Cardiac muscle cell (in vitro differentiated cells and primary cell): ENCODE measurements around the gene HOXD3. TPM values are rescaled to one million over a fixed set of nuclear protein-coding genes. Genes with fewer than 3 reads are reported as not detected.

Experiments
- DNase-seq, 2 donors: peaks; one replicate each; pipeline versions ENCODE4 v3.0.0 to v3.0.0-alpha.2; 2010 to 2017; ENCODE audit warnings: low read depth in 1 of 2, low spot score in 1 of 2
- H3K27ac ChIP-seq: fragments of 200-600 bp; sonication (generic); 2 replicates; pipeline ENCODE4 v1.5.1; 2016
- H3K27me3 ChIP-seq: fragments of 200-600 bp; sonication (generic); 2 replicates; pipeline ENCODE4 v1.6.0; 2016; ENCODE audit warnings: control low read depth
- H3K36me3 ChIP-seq: fragments of 200-600 bp; sonication (generic); 2 replicates; pipeline ENCODE4 v1.5.1; 2016; ENCODE audit warnings: control low read depth
- H3K4me1 ChIP-seq: fragments of 200-600 bp; sonication (generic); 2 replicates; pipeline ENCODE4 v1.8.1; 2017; ENCODE audit warnings: low read depth, mild to moderate bottlenecking, mixed run types
- H3K4me3 ChIP-seq: fragments of 200-600 bp; sonication (generic); 2 replicates; pipeline ENCODE4 v1.5.1; 2016; ENCODE audit warnings: mild to moderate bottlenecking
- H3K9me3 ChIP-seq: fragments of 200-600 bp; sonication (generic); 2 replicates; pipeline ENCODE4 v1.5.1; 2017; ENCODE audit warnings: low read depth, mild to moderate bottlenecking, control low read depth
- CTCF ChIP-seq: IDR thresholded peaks from 2 replicates; pipeline ENCODE4 v1.5.1; 2012; ENCODE audit warnings: low read depth, mild to moderate bottlenecking, low read length
- polyA plus RNA-seq: library from polyadenylated mRNA; unstranded; fragments of >200 nt; fragmentation: Nextera tagmentation; extraction: Ambion mirVana; gene quantifications from 2 replicates; pipeline ENCODE4 v1.2.1, GENCODE V29; 2016
- total RNA-seq: library from RNA; depleted of rRNA; stranded (reverse); fragments of >200 nt; gene quantifications from 2 replicates; pipeline ENCODE4 v1.2.3, GENCODE V29; 2016

HOXD3 gene
- total and polyA plus RNA-seq, 2 experiments from 2014 or later, result 0.12 TPM; not detected in 1

- no peaks in the 10 kb centered on the region for H3K9me3 ChIP-seq
- H3K27ac ChIP-seq, result no peak overlapping the region
- no peak overlapping the region for H3K4me3 ChIP-seq
- H3K27me3 ChIP-seq, result peaks cover 100% of the 10 kb centered on the region
- no peak for DNase-seq
- H3K36me3 ChIP-seq, result no peaks in the 10 kb centered on the region
- no peaks in the 10 kb centered on the region for H3K4me1 ChIP-seq
- no peak for TF ChIP-seq CTCF
Measured at GRCh38 chr2:176148751-176149421, 8.2 kb upstream of the HOXD3 start.

GRCh38 chr2:176149481-176149938, 7.6 kb upstream of the HOXD3 start:
- H3K4me3 ChIP-seq, result no peak overlapping the region
- DNase-seq, result no peak
- TF ChIP-seq CTCF, result no peak
- H3K9me3 ChIP-seq, result no peaks in the 10 kb centered on the region
- no peaks in the 10 kb centered on the region for H3K4me1 ChIP-seq
- H3K36me3 ChIP-seq, result no peaks in the 10 kb centered on the region
- peaks cover 100% of the 10 kb centered on the region for H3K27me3 ChIP-seq
- no peak overlapping the region for H3K27ac ChIP-seq

- no peaks in the 10 kb centered on the region for H3K4me1 ChIP-seq
- no peak for DNase-seq
- H3K27me3 ChIP-seq, result peaks cover 100% of the 10 kb centered on the region
Measured at GRCh38 chr2:176149939-176150583, 7.0 kb upstream of the HOXD3 start.

GRCh38 chr2:176150584-176151441, 6.3 kb upstream of the HOXD3 start:
- Histone ChIP-seq H3K27ac (no peak overlapping the region), H3K36me3 (no peaks in the 10 kb centered on the region), H3K27me3 (peaks cover 100% of the 10 kb centered on the region), H3K9me3 (peaks cover under 1% of the 10 kb centered on the region), H3K4me3 (no peak overlapping the region), H3K4me1 (no peaks in the 10 kb centered on the region)
- TF ChIP-seq CTCF, result no peak
- DNase-seq, result no peak

More at GRCh38 chr2:176149939-176150583, 7.0 kb upstream of the HOXD3 start:
- Histone ChIP-seq H3K27ac (no peak overlapping the region), H3K9me3 (no peaks in the 10 kb centered on the region), H3K4me3 (no peak overlapping the region), H3K36me3 (no peaks in the 10 kb centered on the region)
- no peak for TF ChIP-seq CTCF

GRCh38 chr2:176151442-176152287, 5.4 kb upstream of the HOXD3 start, which contains the start of gene HOXD4:
HOXD4 (plus strand) TSS chr2:176151550; CDS start chr2:176151634, 84 bp downstream.
- Histone ChIP-seq H3K4me3 (peak within 1 kb of the TSS; percentile 1), H3K27ac (no peak within 1 kb of the TSS), H3K36me3 (no peaks in the 10 kb centered on the region), H3K27me3 (peaks cover 100% of the 10 kb centered on the region), H3K9me3 (peaks cover 3% of the 10 kb centered on the region), H3K4me1 (no peaks in the 10 kb centered on the region)
- TF ChIP-seq CTCF, result no peak
- no peak for DNase-seq
